Endometrium (tissue), 2 donors: ENCODE data around the gene SCAMP4.

Source experiments
- FAIRE-seq: peaks from 2 replicates; lab custom pipeline; 2012; peaks lifted over from hg19 to GRCh38; lab: Jason Lieb, UNC
- donor health status: control.
- donor health status: control.

SCAMP4 gene

DNA sequence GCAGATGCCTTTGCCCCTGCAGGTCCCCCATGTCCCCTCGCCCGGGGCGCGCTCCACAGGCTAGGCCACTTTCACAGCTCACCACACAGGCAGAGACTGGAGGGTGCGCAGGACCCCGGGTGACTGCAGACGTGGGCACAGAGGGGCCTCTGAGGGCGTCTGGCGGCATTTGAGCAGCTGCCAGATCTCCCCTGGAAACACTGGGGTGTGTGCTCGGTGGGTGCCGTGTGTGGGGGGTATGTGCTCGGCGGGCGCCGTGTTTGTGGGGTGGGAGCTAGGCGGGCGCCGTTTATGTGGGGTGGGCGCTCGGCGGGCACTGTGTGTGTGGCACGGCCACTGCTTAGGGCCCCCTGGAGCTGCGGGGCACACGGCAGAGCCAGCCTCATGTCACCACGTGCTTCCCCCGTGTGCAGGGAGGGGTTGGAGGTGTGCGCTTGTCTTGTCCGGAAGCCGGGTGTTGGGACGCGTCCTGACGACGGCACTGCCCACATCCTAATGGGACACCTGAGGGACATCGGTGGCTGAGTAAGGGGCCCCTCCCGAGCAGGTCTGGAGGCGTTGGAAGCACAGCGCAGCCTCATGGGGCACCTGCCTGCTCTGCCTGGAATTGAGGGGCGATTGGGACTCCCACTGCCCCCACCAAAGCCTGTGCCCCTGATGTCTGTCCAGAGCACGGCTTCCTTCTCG lies 52.5 kb downstream of the SCAMP4 start:
- FAIRE-seq, result no peak

GRCh38 chr19:1959928-1960589 lies 54.9 kb downstream of the SCAMP4 start:
- FAIRE-seq, result no peak

DNA sequence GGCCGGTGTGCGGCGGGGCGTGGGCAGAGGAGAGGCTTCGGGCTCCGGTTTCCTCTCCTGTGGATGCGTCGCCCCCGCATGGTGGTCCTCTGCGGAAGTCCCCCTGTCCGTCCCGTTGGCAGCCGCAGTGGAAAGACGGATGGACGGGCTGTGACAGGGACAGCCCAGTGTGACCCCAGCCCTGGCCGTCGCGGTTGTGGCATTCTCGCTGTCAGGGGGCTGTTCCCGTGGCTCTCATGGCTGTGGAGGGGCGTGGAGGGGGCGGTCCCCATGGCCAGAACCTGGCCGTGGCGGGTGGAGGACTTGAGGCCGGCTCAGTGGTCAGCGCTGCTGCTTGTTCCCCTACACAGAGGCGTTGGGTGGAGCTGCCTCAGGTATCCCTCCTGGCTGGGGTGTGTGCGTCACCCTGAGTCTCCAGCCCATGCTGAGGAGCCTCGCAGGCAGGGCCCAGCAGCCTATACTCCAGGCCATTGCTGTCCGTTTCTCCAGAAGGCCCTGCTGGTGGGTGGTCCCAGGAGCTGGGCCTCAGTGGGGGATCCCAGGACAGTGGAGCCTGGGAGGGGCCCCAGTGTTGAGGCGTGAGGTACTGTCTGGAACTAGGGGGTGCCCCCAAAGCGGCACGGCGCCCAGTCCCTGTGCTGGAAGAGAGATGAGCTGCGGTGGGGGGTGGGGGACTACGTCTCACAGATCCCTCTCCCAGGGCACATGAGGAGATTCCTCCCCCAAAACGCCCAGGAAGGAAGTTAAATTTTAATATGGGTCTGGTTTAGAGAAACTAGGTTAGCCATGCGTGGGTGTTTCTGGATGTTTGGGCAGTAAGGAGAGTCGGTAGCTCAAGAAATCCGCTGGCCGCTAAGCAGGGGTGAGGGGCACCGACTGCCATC lies 56.0 kb downstream of the SCAMP4 start:
- no peak for FAIRE-seq

DNA sequence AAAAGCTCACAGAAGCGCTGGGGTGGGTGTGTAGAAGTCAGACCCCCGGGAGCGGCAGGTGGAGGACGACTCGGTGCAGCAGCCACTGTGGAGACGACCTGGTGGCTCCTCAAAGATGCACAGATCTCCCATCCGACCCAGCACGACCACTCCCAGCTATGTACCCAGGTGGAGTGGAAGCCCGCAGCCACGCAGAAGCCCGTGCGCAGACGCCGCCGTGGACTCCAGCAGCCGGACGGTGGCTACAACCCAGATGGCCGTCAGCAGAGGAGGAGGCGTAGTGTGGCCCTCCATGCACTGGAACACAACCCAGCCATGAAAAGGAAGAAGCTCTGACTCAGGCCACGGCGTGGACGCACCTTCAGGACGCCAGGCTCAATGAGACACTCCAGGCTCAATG lies 57.5 kb downstream of the SCAMP4 start:
- no peak for FAIRE-seq

DNA sequence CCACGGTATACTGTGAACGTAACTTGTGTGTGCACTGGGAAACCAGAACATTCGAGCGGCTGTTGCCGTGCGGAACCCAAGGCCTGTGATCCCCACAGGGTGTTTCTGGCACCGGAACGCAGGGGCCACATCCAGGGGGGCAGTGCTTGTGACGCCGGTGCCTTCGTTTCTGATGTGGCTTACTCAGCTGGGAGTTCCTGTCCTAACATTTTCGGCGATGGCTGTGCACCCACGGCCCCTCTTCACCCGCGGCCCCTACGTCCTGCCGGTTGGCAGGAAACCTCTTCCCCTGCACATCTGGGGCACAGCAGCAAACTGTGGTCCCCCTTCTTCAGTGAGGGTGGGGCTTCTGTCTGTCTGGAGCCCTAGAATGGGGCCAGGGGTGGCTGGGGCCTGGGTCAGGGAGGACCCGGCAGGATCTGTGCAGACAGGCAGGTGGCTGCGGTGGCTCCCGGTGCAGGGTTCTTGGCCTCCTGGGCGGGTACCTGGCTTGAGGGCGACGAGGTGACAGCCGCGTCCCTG lies 61.9 kb downstream of the SCAMP4 start:
- FAIRE-seq, result no peak

GRCh38 chr19:1968279-1969175 lies 63.3 kb downstream of the SCAMP4 start:
- FAIRE-seq, result no peak

GRCh38 chr19:1969176-1970002 lies 64.2 kb downstream of the SCAMP4 start:
- FAIRE-seq, result no peak

- FAIRE-seq, result no peak
Measured at GRCh38 chr19:1970003-1970805, 65.0 kb downstream of the SCAMP4 start.

DNA sequence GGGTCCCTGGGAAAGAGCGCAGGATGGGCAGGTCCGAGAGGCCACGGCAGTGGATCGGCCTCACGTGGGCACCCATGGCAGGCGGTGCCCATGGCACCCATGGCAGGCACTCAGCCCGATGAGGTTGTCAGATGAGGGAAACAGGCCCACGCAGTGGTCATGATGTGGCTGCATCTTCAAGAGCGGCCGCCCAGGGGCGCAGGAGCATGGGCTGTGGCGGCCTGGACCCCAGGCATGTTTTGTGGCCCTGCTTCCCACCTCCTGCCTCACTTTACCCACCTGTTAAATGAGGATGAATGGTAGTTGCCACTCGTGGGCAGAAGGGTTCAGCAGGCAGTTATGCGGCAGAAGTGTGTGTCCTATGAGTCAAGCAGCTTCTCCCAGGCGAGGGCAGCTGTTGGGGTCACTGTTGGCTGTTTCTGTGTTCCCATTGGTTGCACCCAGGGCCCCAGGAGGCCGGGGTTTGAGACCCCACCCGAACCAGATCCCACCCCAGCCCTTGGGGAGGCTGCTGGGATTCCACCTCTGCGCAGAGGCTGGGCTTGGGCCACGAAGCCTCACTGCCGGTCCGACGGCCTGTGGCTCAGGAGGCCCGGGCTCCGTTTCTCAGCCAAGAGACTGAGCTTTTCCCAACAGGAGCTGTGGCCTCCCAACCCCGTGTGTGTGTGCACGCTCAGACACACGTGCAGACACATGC lies 65.8 kb downstream of the SCAMP4 start:
- no peak for FAIRE-seq

DNA sequence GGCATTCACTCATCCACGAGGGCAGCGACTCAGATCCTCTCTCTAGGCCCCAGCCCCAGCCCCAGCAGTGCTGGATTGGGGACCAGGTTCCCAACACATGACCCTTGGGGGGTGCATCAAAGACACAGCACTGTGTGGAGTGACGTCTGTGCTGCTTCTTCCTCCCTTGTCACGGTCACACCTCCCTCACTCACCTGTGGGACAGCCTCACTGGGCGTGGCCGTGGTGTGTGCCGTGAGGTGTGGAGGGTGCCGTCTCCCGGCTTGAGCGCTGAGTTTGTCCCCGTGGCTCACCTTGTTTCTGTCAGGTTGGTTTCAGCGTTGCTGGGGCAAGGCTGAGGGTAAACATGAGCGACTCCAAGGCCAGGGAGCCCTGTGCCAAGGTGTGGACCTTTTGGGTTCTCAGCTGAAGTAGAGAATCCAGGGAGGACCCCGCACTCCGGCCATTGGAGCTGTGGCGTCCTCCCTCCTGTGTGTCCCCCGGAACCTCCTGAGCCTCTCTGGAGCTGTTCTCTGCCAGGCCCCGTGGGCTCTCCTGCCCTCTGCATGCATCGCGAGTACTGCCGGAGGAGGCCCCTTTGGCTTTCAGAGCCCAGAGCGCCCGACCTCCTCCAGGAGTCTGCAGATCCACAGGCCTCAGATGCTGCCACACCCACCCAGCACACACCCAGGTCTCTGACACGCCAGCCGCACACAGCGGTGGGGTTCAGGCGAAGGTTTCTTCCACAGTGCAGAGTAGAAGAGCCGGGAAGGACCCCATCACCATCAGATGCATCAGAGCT lies 69.4 kb downstream of the SCAMP4 start:
- FAIRE-seq, result no peak

GRCh38 chr19:1975162-1975480 lies 69.9 kb downstream of the SCAMP4 start:
- FAIRE-seq, result no peak
